GM10248 (cell line): ENCODE measurements around the gene MRPL32.

Experiments
- CTCF ChIA-PET: fragments of 300-600 bp; sonication (Branson Sonifier 250); formaldehyde crosslinking; extraction: SDS; loops from one replicate; lab custom pipeline; 2021; ENCODE audit warnings: antibody characterized with exemption; lab: Yijun Ruan, JAX
- POLR2A ChIA-PET: fragments of 350-650 bp; sonication (Branson Sonifier 250); formaldehyde crosslinking; extraction: SDS; loops from one replicate; lab custom pipeline; 2020; ENCODE audit warnings: antibody characterized with exemption; lab: Yijun Ruan, JAX
- DNase-seq: peaks from one replicate; pipeline ENCODE4 v3.0.0; 2012; ENCODE audit errors: extremely low spot score
- TF ChIP-seq, protein P1 (sequence below): IDR thresholded peaks from 2 replicates; pipeline ENCODE4 v1.5.1; 2012; ENCODE audit warnings: mild to moderate bottlenecking, low read depth; ENCODE audit errors: extremely low read depth, missing control alignments, control extremely low read depth

Gene MRPL32

DNA sequence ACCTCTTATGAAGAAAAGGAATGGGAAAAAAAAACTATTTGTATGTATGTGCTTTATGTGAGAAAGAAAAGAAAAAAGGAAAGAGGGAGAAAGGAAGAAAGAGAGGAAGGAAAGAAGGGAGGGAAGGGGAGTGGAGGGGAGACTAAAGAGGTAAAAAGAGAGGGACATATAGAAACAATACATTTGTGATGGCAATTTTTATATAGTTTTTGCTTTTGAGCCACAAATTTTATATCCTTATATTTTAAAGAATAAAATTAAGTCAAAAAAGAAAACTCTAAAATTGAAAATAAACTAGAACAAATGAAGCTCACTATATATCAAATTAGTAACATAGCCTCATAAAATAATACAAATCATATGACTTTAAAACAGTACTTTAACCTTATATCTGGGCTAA is 31.3 kb upstream of the MRPL32 start:
- POLR2A ChIA-PET: no interaction called here
- TF ChIP-seq, protein P1, sequence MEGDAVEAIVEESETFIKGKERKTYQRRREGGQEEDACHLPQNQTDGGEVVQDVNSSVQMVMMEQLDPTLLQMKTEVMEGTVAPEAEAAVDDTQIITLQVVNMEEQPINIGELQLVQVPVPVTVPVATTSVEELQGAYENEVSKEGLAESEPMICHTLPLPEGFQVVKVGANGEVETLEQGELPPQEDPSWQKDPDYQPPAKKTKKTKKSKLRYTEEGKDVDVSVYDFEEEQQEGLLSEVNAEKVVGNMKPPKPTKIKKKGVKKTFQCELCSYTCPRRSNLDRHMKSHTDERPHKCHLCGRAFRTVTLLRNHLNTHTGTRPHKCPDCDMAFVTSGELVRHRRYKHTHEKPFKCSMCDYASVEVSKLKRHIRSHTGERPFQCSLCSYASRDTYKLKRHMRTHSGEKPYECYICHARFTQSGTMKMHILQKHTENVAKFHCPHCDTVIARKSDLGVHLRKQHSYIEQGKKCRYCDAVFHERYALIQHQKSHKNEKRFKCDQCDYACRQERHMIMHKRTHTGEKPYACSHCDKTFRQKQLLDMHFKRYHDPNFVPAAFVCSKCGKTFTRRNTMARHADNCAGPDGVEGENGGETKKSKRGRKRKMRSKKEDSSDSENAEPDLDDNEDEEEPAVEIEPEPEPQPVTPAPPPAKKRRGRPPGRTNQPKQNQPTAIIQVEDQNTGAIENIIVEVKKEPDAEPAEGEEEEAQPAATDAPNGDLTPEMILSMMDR: no peak
- DNase-seq: no peak
- CTCF ChIA-PET: interaction anchor here (2.7 kb wide), 1 partner anchor 9 kb away, joined by 9 read pairs; no protein-coding TSS in a partner anchor

- no peak for DNase-seq
- ChIA-PET CTCF (interaction anchor here (1.0 kb wide), 1 partner anchor 15 kb away, joined by 3 read pairs; no protein-coding TSS in a partner anchor), POLR2A (no interaction called here)
- TF ChIP-seq, protein P1: no peak
Observed at GRCh38 chr7:42902331-42902730, 29.8 kb upstream of the MRPL32 start.

GRCh38 chr7:42906181-42906580 is 26.0 kb upstream of the MRPL32 start:
- ChIA-PET POLR2A (no interaction called here), CTCF (interaction anchor here (0.8 to 1.2 kb wide), 3 partner anchors 202 to 965 kb away, joined by 3 to 4 read pairs (median 3); no protein-coding TSS in a partner anchor)
- TF ChIP-seq, protein P1: no peak
- DNase-seq: no peak

- no peak for DNase-seq
- ChIA-PET CTCF (interaction anchor here (1.2 kb wide), 1 partner anchor 966 kb away, joined by 4 read pairs; no protein-coding TSS in a partner anchor), POLR2A (no interaction called here)
- TF ChIP-seq, protein P1: no peak
Observed at GRCh38 chr7:42907316-42907715, 24.9 kb upstream of the MRPL32 start.

DNA sequence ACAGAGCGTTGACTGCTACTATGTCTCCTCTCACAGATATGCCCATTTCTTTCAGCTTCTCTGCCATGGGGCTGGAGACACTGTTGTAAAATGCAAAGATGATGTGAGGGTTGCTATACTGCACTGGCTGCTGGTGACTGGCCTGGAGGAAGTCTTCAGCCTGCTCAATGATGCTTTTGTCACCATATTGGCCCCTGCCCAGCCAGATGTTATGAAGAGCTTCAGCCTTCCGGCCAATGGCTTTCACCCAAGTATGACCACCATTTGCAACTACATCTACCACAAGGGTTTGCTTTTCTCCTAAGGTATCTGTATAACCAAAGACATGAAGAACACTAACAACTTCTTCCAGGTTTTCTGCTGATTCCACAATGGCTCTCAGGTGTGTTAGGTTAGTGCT is 21.9 kb upstream of the MRPL32 start:
- DNase-seq: no peak
- CTCF ChIA-PET: interaction anchor here (1.1 to 2.0 kb wide), 4 partner anchors 10 to 34 kb away, joined by 4 to 9 read pairs (median 8); no protein-coding TSS in a partner anchor
- POLR2A ChIA-PET: no interaction called here
- TF ChIP-seq, protein P1: no peak

GRCh38 chr7:42911454-42912447 is 20.4 kb upstream of the MRPL32 start, which contains the start of gene C7orf25:
Gene C7orf25, minus strand, starts transcription at chr7:42912070. Its CDS starts 1,170 bp downstream, at chr7:42910900.
- TF ChIP-seq, protein P1: no peak
- ChIA-PET CTCF (interaction anchor here (0.7 to 2.9 kb wide), 5 partner anchors 12 to 971 kb away, joined by 3 to 8 read pairs (median 5); no protein-coding TSS in a partner anchor), POLR2A (no interaction called here)
- DNase-seq: peak; percentile 94
